ENCODE measurements around the gene ARHGEF4.

The ARHGEF4 gene

GRCh38 chr2:131011486-131011885 lies 174.8 kb downstream of the ARHGEF4 start:
- DNase-seq (ENCODE audit: low read depth, low spot score): no peak

- no peak for DNase-seq (ENCODE audit: low read depth, low spot score)
These were observed 177.4 kb downstream of the ARHGEF4 start for GRCh38 chr2:131014141-131014540.

DNA sequence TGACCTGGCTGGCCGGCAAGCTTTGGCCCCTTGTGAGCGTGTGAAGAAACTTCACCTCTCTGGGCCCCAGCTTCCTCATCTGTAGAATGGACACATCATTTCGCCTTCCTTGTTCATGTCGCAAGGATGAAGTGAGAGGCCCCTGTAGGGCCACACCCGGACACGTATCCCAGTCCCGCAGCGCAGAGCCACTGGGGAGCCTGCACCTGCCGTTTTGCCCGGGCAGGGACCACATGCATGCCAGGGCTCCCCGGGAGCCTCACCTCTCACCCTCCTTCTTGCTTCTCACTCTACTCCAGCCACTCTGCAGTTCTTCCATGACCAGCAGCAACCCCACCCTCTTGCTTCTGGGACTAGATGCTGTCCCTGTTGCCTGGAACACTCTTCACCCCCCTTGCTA lies 179.1 kb downstream of the ARHGEF4 start:
- no peak for DNase-seq (ENCODE audit: low read depth, low spot score)

GRCh38 chr2:131016826-131017741 lies 180.4 kb downstream of the ARHGEF4 start:
- DNase-seq (ENCODE audit: low read depth, low spot score): no peak

DNA sequence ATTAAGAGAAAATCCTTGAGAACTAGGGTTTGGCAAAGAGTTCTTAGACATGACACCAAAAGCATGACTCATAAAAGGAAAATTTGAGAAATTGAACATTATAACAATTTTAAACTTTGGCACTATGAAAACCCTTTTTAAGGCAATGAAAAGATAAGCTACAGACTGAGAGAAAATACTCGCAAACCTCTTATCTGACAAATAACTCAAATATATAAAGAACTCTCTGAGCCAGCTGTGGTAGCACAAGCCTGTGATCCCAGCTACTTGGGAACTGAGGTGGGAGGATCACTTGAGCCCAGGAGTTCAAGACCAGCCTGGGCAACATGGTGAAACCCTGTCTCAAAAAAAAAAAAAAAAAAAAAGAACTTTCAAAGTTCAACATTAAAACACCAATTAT lies 186.0 kb downstream of the ARHGEF4 start:
- no peak for DNase-seq (ENCODE audit: low read depth, low spot score)

DNA sequence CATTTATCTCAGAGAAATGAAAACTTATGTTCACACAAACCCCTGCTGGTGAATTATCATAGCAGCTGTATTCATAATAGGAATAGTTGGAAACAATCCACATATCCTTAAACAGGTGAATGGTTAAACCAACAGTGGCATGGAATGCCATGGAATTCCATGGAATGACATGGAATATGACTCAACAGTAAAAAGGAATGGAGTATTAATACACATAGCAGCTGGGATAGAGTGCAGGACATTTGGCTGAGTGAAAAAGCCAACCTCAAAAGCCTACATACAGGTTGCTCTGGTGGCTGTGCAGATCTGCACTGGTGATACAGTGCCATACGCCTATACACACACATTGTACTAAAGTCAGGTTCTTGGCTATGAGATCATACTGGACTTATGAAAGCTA lies 187.0 kb downstream of the ARHGEF4 start:
- DNase-seq (ENCODE audit: low read depth, low spot score): no peak

- DNase-seq (ENCODE audit: low read depth, low spot score): no peak
These were observed 190.2 kb downstream of the ARHGEF4 start for GRCh38 chr2:131026919-131027318.

- DNase-seq (ENCODE audit: low read depth, low spot score): no peak
These were observed 191.1 kb downstream of the ARHGEF4 start for GRCh38 chr2:131027566-131028528.

DNA sequence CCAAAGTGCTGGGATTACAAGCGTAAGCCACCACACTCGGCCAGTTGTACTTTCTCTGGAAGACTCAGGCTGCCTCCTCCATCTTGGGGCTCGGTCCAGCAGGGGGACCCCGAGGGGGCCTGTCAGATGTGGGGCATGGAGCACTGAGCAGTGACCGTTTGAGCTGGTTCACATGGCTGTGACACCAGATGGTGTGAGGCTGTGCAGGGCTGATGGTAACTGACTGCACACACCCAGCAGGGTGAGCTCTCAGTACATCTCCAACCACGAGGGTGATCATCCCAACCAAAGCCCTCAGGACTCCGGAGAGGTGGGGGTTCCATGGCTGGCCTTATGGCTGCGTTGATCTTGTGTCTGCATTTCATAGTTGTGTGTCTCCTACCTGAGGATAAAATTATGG lies 193.1 kb downstream of the ARHGEF4 start:
- no peak for DNase-seq (ENCODE audit: low read depth, low spot score)

DNA sequence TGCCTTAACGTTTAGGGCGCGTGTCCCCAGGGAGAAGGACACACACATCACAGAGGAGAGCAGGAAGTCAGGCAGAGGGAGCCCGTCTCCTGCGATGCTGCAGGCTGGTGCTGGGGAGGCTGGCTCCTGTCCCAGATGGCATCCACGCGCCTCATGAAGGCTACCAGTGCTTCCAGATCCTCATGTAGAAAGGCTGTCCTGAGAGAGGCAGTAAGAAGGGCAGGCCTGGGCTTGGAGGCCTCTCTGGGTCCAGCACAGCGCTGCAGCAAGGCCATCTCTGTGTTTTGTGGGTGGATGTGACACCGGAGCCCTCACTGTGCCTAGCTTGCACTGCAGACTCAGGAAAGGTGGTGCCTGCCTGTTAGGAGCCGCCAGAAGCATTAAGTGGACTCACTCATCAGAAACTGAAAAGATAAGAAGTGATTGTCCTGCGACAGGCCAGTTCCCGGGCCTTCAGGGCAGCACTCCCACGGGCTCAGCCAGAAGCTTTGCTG lies 193.8 kb downstream of the ARHGEF4 start:
- no peak for DNase-seq (ENCODE audit: low read depth, low spot score)

- no peak for DNase-seq (ENCODE audit: low read depth, low spot score)
These were observed 194.7 kb downstream of the ARHGEF4 start for GRCh38 chr2:131031431-131031841.

DNA sequence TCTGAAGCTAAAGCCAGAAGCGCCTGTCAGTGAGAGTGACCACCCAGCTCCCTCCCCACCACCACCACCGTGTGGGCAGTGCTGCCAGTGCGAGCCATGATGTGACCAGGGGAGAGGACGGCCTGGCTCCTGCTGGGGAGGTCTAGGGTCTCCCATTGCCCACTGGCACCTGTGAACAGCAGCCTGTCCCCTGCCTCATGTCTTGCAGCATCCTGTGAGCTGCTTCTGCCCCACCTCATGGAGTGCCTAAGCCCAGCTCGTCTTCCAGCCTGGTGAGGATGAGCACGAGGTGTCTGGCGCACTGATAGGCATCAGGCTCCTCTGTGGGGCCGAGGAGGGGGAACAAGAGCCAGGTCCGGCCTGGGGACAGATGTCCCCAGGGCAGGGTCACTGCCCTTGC lies 195.2 kb downstream of the ARHGEF4 start:
- DNase-seq (ENCODE audit: low read depth, low spot score): no peak

DNA sequence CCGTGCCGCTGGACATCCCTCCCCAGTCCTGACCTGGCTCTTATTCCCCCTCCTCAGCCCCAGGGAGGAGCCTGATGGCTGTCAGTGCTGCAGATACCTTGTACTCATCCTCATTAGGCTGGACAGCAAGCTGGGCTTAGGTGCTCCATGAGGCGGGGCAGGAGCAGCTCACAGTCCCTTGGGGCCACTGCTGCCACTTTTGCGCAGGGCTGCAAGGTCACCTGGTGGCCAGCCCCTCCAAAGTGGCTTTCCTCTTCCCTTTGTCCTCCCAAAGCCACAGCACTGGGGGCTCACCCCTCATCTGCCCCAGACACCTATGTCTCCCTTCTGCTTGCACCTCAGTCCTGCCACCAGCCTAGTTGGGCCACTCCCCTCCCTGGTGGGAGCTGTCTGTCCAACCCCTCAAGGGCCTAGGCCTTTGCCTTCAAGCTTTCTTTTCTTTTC lies 195.7 kb downstream of the ARHGEF4 start:
- DNase-seq (ENCODE audit: low read depth, low spot score): no peak

DNA sequence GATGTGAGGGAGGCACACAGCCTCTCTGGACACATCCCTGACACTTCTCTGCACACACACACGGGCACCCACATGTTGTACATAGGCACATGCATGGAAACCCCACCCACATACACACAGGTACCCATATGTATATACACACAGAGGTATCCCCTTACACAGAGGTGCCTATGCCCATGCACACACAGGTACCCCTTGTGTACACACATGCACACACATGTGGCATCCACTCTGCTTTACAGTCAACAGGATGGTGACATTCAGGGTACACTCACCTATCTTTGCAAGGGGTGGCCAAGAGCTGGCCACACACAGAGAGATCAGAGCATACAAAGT lies 197.0 kb downstream of the ARHGEF4 start:
- no peak for DNase-seq (ENCODE audit: low read depth, low spot score)

GRCh38 chr2:131034122-131035051 lies 197.7 kb downstream of the ARHGEF4 start:
- DNase-seq (ENCODE audit: low read depth, low spot score): no peak

DNA sequence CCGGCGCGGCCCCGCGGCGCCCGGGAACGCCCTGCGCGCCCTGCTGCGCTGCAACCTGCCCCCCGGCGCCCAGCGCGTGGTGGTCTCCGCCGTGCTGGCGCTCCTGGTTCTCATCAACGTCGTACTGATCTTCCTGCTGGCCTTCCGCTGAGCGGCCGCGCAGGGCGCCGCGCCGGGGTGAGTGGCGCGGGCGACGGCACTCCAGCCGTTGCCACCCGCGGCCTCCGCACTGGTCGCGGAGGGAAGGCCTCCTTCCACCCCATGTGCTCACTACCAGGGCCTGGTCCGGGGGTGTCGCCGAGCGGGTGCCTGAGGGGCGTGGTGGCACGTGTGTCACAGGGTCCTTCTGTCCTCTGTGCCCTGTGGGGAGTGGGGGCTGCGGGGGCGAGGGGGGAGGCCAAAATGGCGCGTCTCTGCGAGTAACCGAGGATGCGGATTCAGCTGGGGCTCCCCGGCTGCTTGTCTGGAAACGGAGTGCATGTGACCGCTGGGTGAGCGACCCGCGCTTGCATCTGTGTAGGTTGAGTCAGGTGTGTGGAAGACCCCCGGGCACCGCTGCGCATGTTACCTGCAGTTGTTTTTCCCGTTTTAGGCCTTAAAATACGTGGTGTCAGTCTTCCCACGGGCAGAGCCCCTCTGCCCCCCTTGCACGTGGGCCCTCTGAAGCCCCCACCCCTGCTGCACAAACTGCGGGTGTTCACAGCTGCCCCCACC lies 198.6 kb downstream of the ARHGEF4 start:
- no peak for DNase-seq (ENCODE audit: low read depth, low spot score)

GRCh38 chr2:131035826-131036231 lies 199.1 kb downstream of the ARHGEF4 start:
- DNase-seq (ENCODE audit: low read depth, low spot score): no peak

- DNase-seq (ENCODE audit: low read depth, low spot score): no peak
These were observed 199.6 kb downstream of the ARHGEF4 start for GRCh38 chr2:131036269-131036668.

DNA sequence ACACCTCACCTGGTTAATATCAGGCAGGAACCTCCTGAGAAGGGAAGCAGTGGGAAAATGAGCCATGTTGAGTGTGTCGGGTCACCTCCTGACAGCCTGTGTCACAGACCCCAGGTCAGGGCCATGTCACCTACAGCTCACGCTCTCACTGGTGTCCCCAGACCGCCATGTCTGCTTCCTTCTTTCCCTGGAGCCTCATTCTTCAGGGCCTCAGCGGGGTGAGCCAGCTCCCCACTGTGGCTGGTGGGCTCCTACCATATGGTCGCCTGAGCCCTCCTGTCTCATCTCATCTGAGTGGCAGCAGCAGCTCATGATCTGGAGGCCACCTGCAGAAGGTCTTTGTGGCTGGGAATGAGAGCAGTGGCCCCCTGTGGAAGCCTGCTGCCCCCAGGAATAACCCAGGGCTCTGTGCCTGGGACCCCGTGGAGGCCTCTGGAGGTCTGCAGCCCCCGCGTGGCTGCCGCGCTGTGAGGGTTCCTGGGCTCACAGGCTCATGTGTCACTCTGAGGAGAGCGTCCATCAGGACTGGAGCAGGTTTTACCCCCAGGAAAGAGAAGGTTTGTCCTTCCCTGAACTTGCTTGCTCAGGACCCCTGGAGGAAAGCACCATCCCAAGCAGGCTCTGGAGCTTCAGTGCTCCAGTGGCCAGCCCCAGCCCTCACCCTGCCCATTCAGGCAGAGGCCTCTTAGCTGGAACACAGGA lies 200.1 kb downstream of the ARHGEF4 start:
- no peak for DNase-seq (ENCODE audit: low read depth, low spot score)
